Tibial artery (tissue), 4 donors: Measurements from ENCODE around the gene PLEKHA5.

Source experiments
- DNase-seq, 2 donors: peaks; one replicate each; pipeline ENCODE4 v3.0.0-alpha.2; 2019
- H3K27ac ChIP-seq, 2 donors: fragments of 200-600 bp; sonication (generic) in 1 of 2; 1 replicate in 1 of 2; 2 replicates in 1 of 2; pipeline ENCODE4 v1.5.1; 2018 to 2019; ENCODE audit warnings: mild to moderate bottlenecking in 1 of 2
- H3K27me3 ChIP-seq, 2 donors: fragments of 200-600 bp; sonication (generic) in 1 of 2; one replicate each; pipeline versions ENCODE4 v1.5.1 to v1.6.0; 2016 to 2019
- H3K36me3 ChIP-seq, 3 donors: fragments of 200-600 bp; sonication (generic) in 2 of 3; one replicate each; pipeline ENCODE4 v1.5.1; 2016 to 2019; ENCODE audit warnings: mild to moderate bottlenecking in 2 of 3
- H3K4me1 ChIP-seq, 4 donors: fragments of 200-600 bp; sonication (generic) in 2 of 4; 1 replicate in 3 of 4; 2 replicates in 1 of 4; pipeline ENCODE4 v1.5.1; 2016 to 2019
- H3K4me3 ChIP-seq, 2 donors: fragments of 200-600 bp; sonication (generic) in 1 of 2; 1 replicate in 1 of 2; 2 replicates in 1 of 2; pipeline ENCODE4 v1.5.1; 2018 to 2019; ENCODE audit warnings: mild to moderate bottlenecking in 2 of 2
- H3K9me3 ChIP-seq, 3 donors: fragments of 200-600 bp; sonication (generic) in 1 of 3; one replicate each; pipeline ENCODE4 v1.5.1; 2016 to 2019
- CTCF ChIP-seq, 2 experiments: fragments of 200-600 bp in 1 of 2; fragments of 450-650 bp in 1 of 2; IDR thresholded peaks; one replicate each; pipeline ENCODE4 v1.5.1; 2017 to 2019; ENCODE audit warnings: antibody characterized with exemption in 2 of 2, mild to moderate bottlenecking in 1 of 2, moderate library complexity in 1 of 2
- intact Hi-C: fragments of 100-400 bp; cut with DNase I; formaldehyde crosslinking; loops from one replicate; pipeline ENCODE4 v1.15.0; 2023; ENCODE audit warnings: low total_unique reads

PLEKHA5 gene

GRCh38 chr12:19181666-19182426, 52.3 kb downstream of the PLEKHA5 start:
- Histone ChIP-seq H3K27me3 (no peaks in the 10 kb centered on the region), H3K27ac (no peak overlapping the region), H3K9me3 (no peaks in the 10 kb centered on the region), H3K36me3 (no peaks in the 10 kb centered on the region), H3K4me1 (peaks cover 0 to 18% (median 2%) of the 10 kb centered on the region in 4 donors), H3K4me3 (no peak overlapping the region)
- intact Hi-C loops: loop anchor here (5.0 kb wide), 1 partner anchor 105 kb away; no protein-coding TSS in a partner anchor
- TF ChIP-seq CTCF (IDR thresholded peaks at IDR 0.05): peak in 1 of 2 experiments; percentile 16
- no peak for DNase-seq

GRCh38 chr12:19183121-19183838, 53.7 kb downstream of the PLEKHA5 start:
- no peak for DNase-seq
- no peaks in the 10 kb centered on the region for H3K27me3 ChIP-seq
- H3K4me1 ChIP-seq: peaks cover 0 to 32% (median 3%) of the 10 kb centered on the region in 4 donors
- H3K4me3 ChIP-seq: no peak overlapping the region
- H3K27ac ChIP-seq: no peak overlapping the region
- no peaks in the 10 kb centered on the region for H3K36me3 ChIP-seq
- intact Hi-C loops: loop anchor here (5.0 kb wide), 1 partner anchor 104 kb away; no protein-coding TSS in a partner anchor
- no peak for TF ChIP-seq CTCF (IDR thresholded peaks at IDR 0.05)
- no peaks in the 10 kb centered on the region for H3K9me3 ChIP-seq

- intact Hi-C loops: no loop called here
- H3K27me3 ChIP-seq: no peaks in the 10 kb centered on the region
- no peak for TF ChIP-seq CTCF (IDR thresholded peaks at IDR 0.05)
- no peaks in the 10 kb centered on the region for H3K9me3 ChIP-seq
- DNase-seq: no peak
- H3K4me1 ChIP-seq: peaks cover 0 to 51% (median 8%) of the 10 kb centered on the region in 4 donors
- H3K27ac ChIP-seq: no peak overlapping the region
- no peaks in the 10 kb centered on the region for H3K36me3 ChIP-seq
- H3K4me3 ChIP-seq: no peak overlapping the region
These were observed 55.9 kb downstream of the PLEKHA5 start for GRCh38 chr12:19185262-19185929.

GRCh38 chr12:19186722-19187661, 57.5 kb downstream of the PLEKHA5 start:
- Histone ChIP-seq H3K9me3 (no peaks in the 10 kb centered on the region), H3K36me3 (no peaks in the 10 kb centered on the region), H3K27me3 (no peaks in the 10 kb centered on the region), H3K4me3 (no peak overlapping the region), H3K27ac (no peak overlapping the region), H3K4me1 (peaks cover 0 to 65% (median 17%) of the 10 kb centered on the region in 4 donors)
- intact Hi-C loops: no loop called here
- DNase-seq: no peak
- TF ChIP-seq CTCF (IDR thresholded peaks at IDR 0.05): peak; percentile 51 to 57

- peaks cover 0 to 57% (median 17%) of the 10 kb centered on the region in 4 donors for H3K4me1 ChIP-seq
- no peak overlapping the region for H3K4me3 ChIP-seq
- no peak for DNase-seq
- H3K9me3 ChIP-seq: no peaks in the 10 kb centered on the region
- no peaks in the 10 kb centered on the region for H3K27me3 ChIP-seq
- intact Hi-C loops: no loop called here
- H3K27ac ChIP-seq: peak overlapping the region; percentile 2 to 37
- no peaks in the 10 kb centered on the region for H3K36me3 ChIP-seq
- no peak for TF ChIP-seq CTCF (IDR thresholded peaks at IDR 0.05)
These were observed 60.0 kb downstream of the PLEKHA5 start for GRCh38 chr12:19189522-19189921.
